ENCODE measurements around the gene KLF4.

DNA sequence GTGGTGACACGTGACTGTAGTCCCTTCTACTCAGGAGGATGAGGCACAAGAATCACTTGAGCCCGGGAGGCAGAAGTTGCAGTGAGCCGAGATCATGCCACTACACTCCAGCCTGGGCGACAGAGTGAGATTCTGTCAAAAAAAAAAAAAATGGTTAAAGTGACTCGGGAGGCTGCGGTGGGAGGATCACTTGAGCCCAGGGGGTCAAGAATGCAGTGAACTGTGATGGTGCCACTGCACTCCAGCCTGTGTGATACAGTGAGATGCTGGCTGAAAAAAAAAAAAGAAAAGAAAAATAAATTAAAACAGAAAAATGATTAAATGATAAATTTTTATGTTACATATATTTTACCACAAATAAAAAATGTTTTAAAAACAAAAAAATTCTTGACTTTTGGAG is 51.9 kb downstream of the KLF4 start:
- TF ChIP-seq RAD21 (IDR thresholded peaks at IDR 0.05; ENCODE audit: low read depth) (no peak), CEBPB (IDR thresholded peaks at IDR 0.05) (no peak), TAF1 (IDR thresholded peaks at IDR 0.05; ENCODE audit: low read depth) (no peak), YY1 (IDR thresholded peaks at IDR 0.05; ENCODE audit: low read depth) (no peak), ZBTB7A (IDR thresholded peaks at IDR 0.05; ENCODE audit: low read depth) (no peak)
- TF ChIP-seq, protein P1, sequence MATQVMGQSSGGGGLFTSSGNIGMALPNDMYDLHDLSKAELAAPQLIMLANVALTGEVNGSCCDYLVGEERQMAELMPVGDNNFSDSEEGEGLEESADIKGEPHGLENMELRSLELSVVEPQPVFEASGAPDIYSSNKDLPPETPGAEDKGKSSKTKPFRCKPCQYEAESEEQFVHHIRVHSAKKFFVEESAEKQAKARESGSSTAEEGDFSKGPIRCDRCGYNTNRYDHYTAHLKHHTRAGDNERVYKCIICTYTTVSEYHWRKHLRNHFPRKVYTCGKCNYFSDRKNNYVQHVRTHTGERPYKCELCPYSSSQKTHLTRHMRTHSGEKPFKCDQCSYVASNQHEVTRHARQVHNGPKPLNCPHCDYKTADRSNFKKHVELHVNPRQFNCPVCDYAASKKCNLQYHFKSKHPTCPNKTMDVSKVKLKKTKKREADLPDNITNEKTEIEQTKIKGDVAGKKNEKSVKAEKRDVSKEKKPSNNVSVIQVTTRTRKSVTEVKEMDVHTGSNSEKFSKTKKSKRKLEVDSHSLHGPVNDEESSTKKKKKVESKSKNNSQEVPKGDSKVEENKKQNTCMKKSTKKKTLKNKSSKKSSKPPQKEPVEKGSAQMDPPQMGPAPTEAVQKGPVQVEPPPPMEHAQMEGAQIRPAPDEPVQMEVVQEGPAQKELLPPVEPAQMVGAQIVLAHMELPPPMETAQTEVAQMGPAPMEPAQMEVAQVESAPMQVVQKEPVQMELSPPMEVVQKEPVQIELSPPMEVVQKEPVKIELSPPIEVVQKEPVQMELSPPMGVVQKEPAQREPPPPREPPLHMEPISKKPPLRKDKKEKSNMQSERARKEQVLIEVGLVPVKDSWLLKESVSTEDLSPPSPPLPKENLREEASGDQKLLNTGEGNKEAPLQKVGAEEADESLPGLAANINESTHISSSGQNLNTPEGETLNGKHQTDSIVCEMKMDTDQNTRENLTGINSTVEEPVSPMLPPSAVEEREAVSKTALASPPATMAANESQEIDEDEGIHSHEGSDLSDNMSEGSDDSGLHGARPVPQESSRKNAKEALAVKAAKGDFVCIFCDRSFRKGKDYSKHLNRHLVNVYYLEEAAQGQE (IDR thresholded peaks at IDR 0.05; ENCODE audit: low read depth), result no peak
